SK-N-SH (cell line): ENCODE data around the gene SYNJ2. TPM values are rescaled to one million over a fixed set of nuclear protein-coding genes. Genes with fewer than 3 reads are reported as not detected.

Source experiments
- CTCF ChIA-PET: fragments of 300-600, 350-600 bp; formaldehyde crosslinking; extraction: SDS; loops from one replicate; lab custom pipeline; 2021; lab: Yijun Ruan, JAX
- POLR2A ChIA-PET: fragments of 350-600 bp; sonication (Branson Sonifier 250); formaldehyde crosslinking; extraction: SDS; loops from one replicate; lab custom pipeline; 2020; ENCODE audit warnings: antibody characterized with exemption, inconsistent platforms; lab: Yijun Ruan, JAX
- DNase-seq: peaks from one replicate; pipeline ENCODE4 v3.0.0; 2012
- H2AFZ ChIP-seq: fragments of 200-600 bp; sonication (generic); 2 replicates; pipeline ENCODE4 v1.8.1; 2016; ENCODE audit warnings: antibody characterized with exemption, mild to moderate bottlenecking, low read depth
- H3F3A ChIP-seq: fragments of 200-600 bp; sonication (generic); replicated peaks from 2 replicates; pipeline ENCODE3; 2016; ENCODE audit warnings: antibody characterized with exemption, mild to moderate bottlenecking; ENCODE audit not compliant: insufficient read depth
- H3K27ac ChIP-seq, 2 experiments: fragments of 200-500 bp in 1 of 2; fragments of 200-600 bp in 1 of 2; sonication (Bioruptor generic) in 1 of 2; sonication (generic), shearing (Covaris generic) in 1 of 2; 2 replicates each; pipeline versions ENCODE4 v1.5.1 to v1.6.1; 2014 to 2016; ENCODE audit warnings: low read depth in 2 of 2, inconsistent platforms in 1 of 2, low read length in 1 of 2, mild to moderate bottlenecking in 1 of 2, mixed read lengths in 1 of 2
- H3K27me3 ChIP-seq: fragments of 200-600 bp; sonication (generic), shearing (Covaris generic); 2 replicates; pipeline ENCODE4 v1.6.1; 2016; ENCODE audit warnings: mixed run types; ENCODE audit not compliant: insufficient read depth
- H3K36me3 ChIP-seq, 2 experiments: fragments of 200-500 bp in 1 of 2; fragments of 200-600 bp in 1 of 2; sonication (Bioruptor generic) in 1 of 2; sonication (generic) in 1 of 2; replicated peaks in 1 of 2; 2 replicates each; pipeline versions ENCODE3 to v1.5.1; 2014 to 2016; ENCODE audit warnings: low read length in 1 of 2, mild to moderate bottlenecking in 1 of 2; ENCODE audit not compliant: insufficient read depth in 2 of 2, control insufficient read depth in 1 of 2
- H3K4me1 ChIP-seq, 2 experiments: fragments of 200-500 bp in 1 of 2; fragments of 200-600 bp in 1 of 2; sonication (Bioruptor generic) in 1 of 2; sonication (generic), shearing (Covaris generic) in 1 of 2; 2 replicates each; pipeline versions ENCODE4 v1.5.1 to v1.6.1; 2014 to 2016; ENCODE audit warnings: low read depth in 1 of 2, low read length in 1 of 2, mixed run types in 1 of 2; ENCODE audit not compliant: insufficient read depth in 2 of 2, control insufficient read depth in 1 of 2
- H3K4me2 ChIP-seq: fragments of 200-600 bp; sonication (generic), shearing (Covaris generic); 2 replicates; pipeline ENCODE4 v1.6.1; 2017; ENCODE audit warnings: mixed run types
- H3K4me3 ChIP-seq, 2 experiments: fragments of 200-500 bp in 1 of 2; fragments of 200-600 bp in 1 of 2; sonication (Bioruptor generic) in 1 of 2; sonication (generic), shearing (Covaris generic) in 1 of 2; 2 replicates each; pipeline versions ENCODE4 v1.5.1 to v1.8.1; 2014 to 2016; ENCODE audit warnings: low read depth in 2 of 2, inconsistent platforms in 1 of 2, low read length in 1 of 2, mild to moderate bottlenecking in 1 of 2, mixed read lengths in 1 of 2, moderate library complexity in 1 of 2
- H3K79me2 ChIP-seq: fragments of 200-600 bp; sonication (generic); 2 replicates; pipeline ENCODE4 v1.8.1; 2017; ENCODE audit warnings: mild to moderate bottlenecking; ENCODE audit not compliant: insufficient read depth
- H3K9ac ChIP-seq: fragments of 200-600 bp; sonication (generic); 2 replicates; pipeline ENCODE4 v1.6.1; 2017; ENCODE audit warnings: mixed run types
- H3K9me2 ChIP-seq: fragments of 200-600 bp; sonication (generic); 2 replicates; pipeline ENCODE4 v1.6.1; 2017; ENCODE audit warnings: mixed run types
- H3K9me3 ChIP-seq: fragments of 200-600 bp; sonication (generic); 2 replicates; pipeline ENCODE4 v1.6.1; 2017; ENCODE audit warnings: mixed run types, mild to moderate bottlenecking, moderate library complexity
- H4K20me1 ChIP-seq: fragments of 200-600 bp; sonication (generic); 2 replicates; pipeline ENCODE4 v1.6.1; 2017; ENCODE audit warnings: mild to moderate bottlenecking, mixed run types; ENCODE audit not compliant: insufficient read depth
- FOSL2 ChIP-seq: IDR thresholded peaks from 2 replicates; pipeline ENCODE4 v1.4.0; 2012; ENCODE audit warnings: low read depth, mild to moderate bottlenecking, moderate library complexity, borderline replicate concordance
- IRF3 ChIP-seq: fragments of 150-350 bp; IDR thresholded peaks from 2 replicates; pipeline ENCODE4 v1.6.1; 2016; ENCODE audit warnings: mild to moderate bottlenecking, low read depth, low read length
- SMC3 ChIP-seq: IDR thresholded peaks from 2 replicates; pipeline ENCODE4 v1.6.1; 2012; ENCODE audit warnings: low read depth, low read length, improper control_type of control experiment
- TCF12 ChIP-seq: IDR thresholded peaks from 2 replicates; pipeline ENCODE4 v1.4.0; 2012
- USF2 ChIP-seq: fragments of 150-350 bp; IDR thresholded peaks from 2 replicates; pipeline ENCODE4 v1.6.1; 2017; ENCODE audit warnings: antibody characterized with exemption, low read length, low read depth, borderline replicate concordance
- YY1 ChIP-seq: IDR thresholded peaks from 2 replicates; pipeline ENCODE4 v1.4.0; 2012; ENCODE audit warnings: low read depth, mild to moderate bottlenecking
- ZBTB33 ChIP-seq: IDR thresholded peaks from 2 replicates; pipeline ENCODE4 v1.4.0; 2012; ENCODE audit warnings: low read depth, borderline replicate concordance
- WGBS: methylation state at CpG from one replicate; pipeline ENCODE4 v1.1.6; 2017; ENCODE audit warnings: low lambda C conversion rate; 5-methylcytosine and 5-hydroxymethylcytosine counted together
- polyA plus RNA-seq, 3 experiments: library from polyadenylated mRNA; depleted of rRNA; stranded (reverse); fragments of >200 nt; gene quantifications; 2 replicates each; pipeline ENCODE4 v1.2.3, GENCODE V29; 2012
- TF ChIP-seq, protein P1 (sequence below): IDR thresholded peaks from 2 replicates; pipeline ENCODE4 v1.4.0; 2012; ENCODE audit warnings: low read depth, borderline replicate concordance

The SYNJ2 gene
- polyA plus RNA-seq, 1 of the 3 experiments (the other 2 are of a cell fraction), result 40.0 TPM

GRCh38 chr6:157952861-157953351 lies 28.8 kb upstream of the SYNJ2 start (continued):
- TF ChIP-seq, protein P1, sequence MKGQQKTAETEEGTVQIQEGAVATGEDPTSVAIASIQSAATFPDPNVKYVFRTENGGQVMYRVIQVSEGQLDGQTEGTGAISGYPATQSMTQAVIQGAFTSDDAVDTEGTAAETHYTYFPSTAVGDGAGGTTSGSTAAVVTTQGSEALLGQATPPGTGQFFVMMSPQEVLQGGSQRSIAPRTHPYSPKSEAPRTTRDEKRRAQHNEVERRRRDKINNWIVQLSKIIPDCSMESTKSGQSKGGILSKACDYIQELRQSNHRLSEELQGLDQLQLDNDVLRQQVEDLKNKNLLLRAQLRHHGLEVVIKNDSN, result no peak
- no peak for TF ChIP-seq SMC3
- TF ChIP-seq ZBTB33, result no peak
- TF ChIP-seq IRF3, result no peak
- no peak for TF ChIP-seq TCF12
- TF ChIP-seq, all 33 proteins: peak for 0

- H3F3A ChIP-seq, result peaks cover 9% of the 10 kb centered on the region
- whole genome bisulfite sequencing, result 87% methylated on average over 7 of the region's 7 CpGs
- no peak overlapping the region for H3K4me2 ChIP-seq
- H3K36me3 ChIP-seq, result peaks cover 0 to 3% of the 10 kb centered on the region in 2 experiments
- peaks cover 0 to 5% of the 10 kb centered on the region in 2 experiments; a peak in 1 of 4 replicates for H3K4me1 ChIP-seq
- no peak overlapping the region for H3K9ac ChIP-seq
- POLR2A ChIA-PET, result no interaction called here
- CTCF ChIA-PET, result no interaction called here
- no peaks in the 10 kb centered on the region for H3K79me2 ChIP-seq
- no peak overlapping the region for H2AFZ ChIP-seq
- no peak overlapping the region for H3K27ac ChIP-seq
- no peak overlapping the region for H3K4me3 ChIP-seq
- no peaks in the 10 kb centered on the region for H3K27me3 ChIP-seq
- no peaks in the 10 kb centered on the region for H4K20me1 ChIP-seq
- no peak for DNase-seq
- H3K9me3 ChIP-seq, result peaks cover 16% of the 10 kb centered on the region; the same call in 1 of the 2 replicates
- no peaks in the 10 kb centered on the region for H3K9me2 ChIP-seq
- no peak for TF ChIP-seq USF2
- TF ChIP-seq YY1, result no peak
- no peak for TF ChIP-seq FOSL2
Measured at GRCh38 chr6:157953580-157954091, 28.0 kb upstream of the SYNJ2 start.
